ENCODE measurements around the gene CACNA2D2.

DNA sequence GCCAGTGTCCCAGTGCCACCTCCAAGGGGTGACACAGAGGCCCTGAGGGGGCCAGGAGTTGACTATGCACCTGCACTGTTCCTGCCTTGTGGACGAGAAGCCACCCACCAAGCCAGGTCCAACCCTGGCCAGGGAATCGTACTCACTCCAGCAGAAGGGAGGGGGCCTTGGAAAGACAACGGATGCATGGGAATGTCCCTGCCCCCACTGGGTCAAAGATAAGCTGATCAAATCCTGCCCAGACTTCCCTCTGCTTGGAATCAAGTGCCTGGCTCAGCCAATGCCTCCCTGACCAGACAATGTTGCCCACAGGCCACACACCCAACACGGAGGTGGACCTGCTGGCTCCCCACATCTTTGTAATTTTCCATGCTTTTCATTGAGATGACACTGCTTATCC is 23.9 kb downstream of the CACNA2D2 start:
- TF ChIP-seq, protein P1, sequence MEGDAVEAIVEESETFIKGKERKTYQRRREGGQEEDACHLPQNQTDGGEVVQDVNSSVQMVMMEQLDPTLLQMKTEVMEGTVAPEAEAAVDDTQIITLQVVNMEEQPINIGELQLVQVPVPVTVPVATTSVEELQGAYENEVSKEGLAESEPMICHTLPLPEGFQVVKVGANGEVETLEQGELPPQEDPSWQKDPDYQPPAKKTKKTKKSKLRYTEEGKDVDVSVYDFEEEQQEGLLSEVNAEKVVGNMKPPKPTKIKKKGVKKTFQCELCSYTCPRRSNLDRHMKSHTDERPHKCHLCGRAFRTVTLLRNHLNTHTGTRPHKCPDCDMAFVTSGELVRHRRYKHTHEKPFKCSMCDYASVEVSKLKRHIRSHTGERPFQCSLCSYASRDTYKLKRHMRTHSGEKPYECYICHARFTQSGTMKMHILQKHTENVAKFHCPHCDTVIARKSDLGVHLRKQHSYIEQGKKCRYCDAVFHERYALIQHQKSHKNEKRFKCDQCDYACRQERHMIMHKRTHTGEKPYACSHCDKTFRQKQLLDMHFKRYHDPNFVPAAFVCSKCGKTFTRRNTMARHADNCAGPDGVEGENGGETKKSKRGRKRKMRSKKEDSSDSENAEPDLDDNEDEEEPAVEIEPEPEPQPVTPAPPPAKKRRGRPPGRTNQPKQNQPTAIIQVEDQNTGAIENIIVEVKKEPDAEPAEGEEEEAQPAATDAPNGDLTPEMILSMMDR (IDR thresholded peaks at IDR 0.05) = no peak
- no peak for TF ChIP-seq EZH2 (IDR thresholded peaks at IDR 0.05)

All from neural progenitor cell (in vitro differentiated cells).